Fibroblast of the conjunctiva (primary cell): Measurements from ENCODE around the gene BCL7A.
A peak's percentile ranks its signal among the peaks of the same experiment; 100 is the strongest.
"Not testable (repeated sequence)": the region's sequence is repeated elsewhere in the genome, so short reads cannot be mapped to it uniquely, and the experiment has no call there.

Source experiments
- DNase-seq: peaks from one replicate; pipeline ENCODE4 v3.0.0-alpha.2; 2010; ENCODE audit warnings: low read depth

Gene BCL7A

GRCh38 chr12:122021822-122022392 lies at the start of gene BCL7A:
BCL7A (plus strand) TSS chr12:122021884; CDS start chr12:122022092, 208 bp downstream.
- DNase-seq, result peak; percentile 49

DNA sequence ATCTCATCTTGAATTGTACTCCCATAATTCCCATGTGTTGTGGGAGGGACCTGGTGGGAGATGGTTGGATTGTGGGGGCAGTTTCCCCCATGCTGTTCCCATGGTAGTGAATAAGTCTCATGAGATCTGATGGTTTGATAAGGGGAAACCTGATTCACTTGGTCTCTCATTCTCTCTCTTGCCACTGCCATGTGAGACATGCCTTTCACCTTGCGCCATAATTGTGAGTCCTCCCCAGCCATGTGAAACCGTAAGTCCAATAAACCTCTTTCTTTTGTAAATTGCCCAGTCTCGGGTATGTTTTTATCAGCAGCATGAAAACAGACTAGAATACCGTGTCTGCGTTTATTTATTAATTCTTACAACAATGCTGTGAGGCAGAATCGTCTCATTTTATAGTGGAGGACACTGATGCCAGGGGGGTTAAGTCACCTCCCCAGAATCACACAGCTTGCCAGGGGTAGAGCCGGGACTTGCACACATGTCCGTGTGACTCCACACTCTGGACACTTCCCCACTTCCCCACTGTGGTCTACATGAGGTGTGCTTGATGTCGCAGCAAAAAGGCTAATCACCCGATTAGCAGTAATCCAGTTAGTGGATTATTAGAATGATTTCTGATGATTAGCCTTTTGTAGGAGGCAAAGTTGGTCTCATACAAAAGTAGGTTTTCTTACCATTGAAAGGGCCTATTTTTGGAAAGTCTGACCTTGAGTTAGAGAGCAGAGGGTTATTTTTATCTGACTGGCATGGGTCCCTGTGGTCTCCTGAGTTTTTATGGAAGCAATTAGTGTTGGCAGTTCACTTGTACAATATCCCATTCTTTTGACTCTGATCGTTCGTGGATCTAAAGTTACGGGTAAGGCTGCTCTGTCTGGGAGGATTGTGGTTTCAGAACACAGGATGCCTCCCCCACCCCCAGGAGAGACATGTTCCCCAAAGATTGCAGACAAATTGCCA lies 47.4 kb upstream of the BCL7A start:
- no peak for DNase-seq

DNA sequence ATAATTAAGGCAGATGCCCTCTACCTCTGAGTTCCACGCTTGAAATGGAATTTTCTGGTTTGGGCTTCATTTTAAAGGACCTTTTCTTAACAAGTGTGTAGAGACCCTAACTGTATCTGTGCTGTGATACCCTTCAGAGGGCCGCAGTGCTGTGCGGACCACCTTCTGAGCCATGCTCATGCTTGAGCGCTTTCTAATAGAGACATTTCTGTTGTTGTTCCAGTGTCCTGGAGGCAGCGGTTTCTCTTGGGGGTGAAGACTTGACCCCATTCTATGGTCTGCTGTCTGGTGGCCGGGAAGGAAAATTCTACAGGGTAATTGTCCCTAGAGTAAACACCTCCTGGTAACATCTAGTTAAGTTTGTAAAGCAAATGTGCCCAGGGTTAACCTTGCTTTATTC lies 46.7 kb upstream of the BCL7A start:
- no peak for DNase-seq

GRCh38 chr12:121976950-121977349 lies 44.7 kb upstream of the BCL7A start:
- DNase-seq, result no peak

GRCh38 chr12:121980191-121980891 lies 41.3 kb upstream of the BCL7A start:
- no peak for DNase-seq

DNA sequence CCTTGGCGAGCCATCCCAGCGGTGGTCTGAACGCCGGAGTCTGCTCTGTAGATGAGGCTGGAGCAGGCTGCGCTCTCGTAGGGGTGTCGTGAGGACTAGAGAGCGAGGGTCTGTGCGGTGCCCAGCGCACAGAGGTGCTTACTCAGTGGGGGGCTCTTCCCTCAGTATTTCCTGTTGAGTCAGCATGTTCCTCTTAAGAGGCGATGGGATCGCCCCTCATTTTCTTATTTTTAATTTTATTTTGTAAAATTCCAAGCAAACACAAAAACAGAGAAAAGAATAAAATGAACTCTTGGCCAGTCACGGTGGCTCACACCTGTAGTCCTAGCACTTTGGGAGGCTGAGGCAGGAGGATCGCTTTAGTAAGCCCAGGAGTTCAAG lies 40.8 kb upstream of the BCL7A start:
- no peak for DNase-seq

GRCh38 chr12:121981456-121981855 lies 40.2 kb upstream of the BCL7A start:
- no peak for DNase-seq

DNA sequence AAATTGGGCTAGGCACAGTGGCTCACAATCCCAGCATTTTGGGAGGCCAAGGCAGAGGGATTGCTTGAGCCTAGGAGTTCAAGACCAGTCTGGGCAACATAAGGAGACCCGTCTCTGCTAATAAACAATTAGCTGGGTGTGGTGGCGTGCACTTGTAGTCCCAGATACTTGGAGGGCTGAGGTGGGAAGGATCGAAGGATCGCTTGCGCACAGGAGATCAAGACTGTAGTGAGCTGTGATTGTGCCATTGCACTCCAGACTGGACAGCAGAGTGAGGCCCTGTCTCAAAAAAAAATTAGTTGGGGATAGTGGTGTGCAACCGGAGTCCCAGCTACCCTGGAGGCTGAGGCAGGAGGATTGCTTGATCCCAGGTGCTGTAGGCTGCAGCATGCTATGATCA lies 38.7 kb upstream of the BCL7A start:
- no peak for DNase-seq

DNA sequence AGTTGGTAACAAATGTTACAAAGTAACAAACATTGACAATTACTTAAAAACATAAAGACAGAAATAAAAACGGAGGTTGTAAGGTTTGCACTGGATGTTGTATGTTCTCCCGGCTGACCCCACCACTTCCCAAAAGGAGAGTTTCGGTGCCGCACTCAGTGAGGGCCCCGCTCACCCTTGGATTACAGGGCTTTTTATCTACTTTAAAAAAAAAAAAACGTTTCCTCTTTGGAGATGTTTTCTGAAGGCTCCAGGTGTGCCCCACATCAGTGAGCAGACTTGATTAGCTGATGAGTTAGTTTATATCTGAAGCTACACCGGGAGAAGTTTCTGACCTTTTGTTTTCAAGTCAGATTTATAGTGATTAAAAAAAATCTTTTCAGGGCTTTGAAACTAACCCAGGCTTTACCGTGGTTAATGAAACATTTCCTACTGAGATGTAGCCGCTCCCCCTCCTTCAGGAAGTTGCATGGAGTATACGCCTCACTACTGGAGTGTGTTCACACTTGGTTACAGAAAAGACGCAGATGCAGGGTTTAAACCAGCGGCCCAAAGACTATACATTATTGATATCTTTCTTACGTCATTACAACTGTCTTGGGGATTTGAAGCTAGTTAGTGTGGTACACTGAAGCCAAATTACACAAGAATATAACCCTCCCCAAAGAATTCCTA lies 38.0 kb upstream of the BCL7A start:
- no peak for DNase-seq

DNA sequence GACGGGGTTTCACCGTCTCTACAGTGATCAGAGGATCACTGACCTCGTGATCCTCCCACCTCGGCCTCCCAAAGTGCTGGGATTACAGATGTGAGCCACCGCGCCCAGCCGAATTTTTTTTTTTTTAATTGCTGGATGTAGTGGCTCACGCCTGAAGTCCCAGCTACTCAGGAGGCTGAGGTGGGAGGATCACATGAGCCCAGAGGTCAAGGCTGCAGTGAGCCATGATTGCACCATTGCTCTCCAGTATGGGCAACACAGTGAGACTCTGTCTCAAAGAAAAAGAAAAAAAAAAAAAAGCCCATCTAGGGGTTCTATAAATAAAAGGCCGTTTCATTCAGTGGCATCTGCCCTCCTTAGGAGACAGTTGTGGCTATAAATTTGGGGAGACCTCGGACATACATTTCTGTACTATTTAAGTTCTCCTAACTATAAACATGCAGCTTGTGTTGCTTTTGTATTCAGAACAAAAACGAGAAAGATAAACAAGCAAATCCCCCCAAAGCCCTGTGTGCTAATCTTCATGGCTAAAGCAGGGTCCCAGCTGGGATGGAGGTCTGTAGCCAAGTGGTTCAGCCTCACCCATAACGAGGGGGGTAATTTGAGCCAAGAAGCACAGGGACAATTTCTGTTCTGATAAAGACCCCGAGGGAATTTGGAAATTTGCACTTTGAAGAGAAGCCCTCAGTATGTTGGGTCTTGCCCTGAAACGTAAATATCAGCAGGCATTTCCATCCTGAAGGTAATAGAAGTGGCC lies 35.0 kb upstream of the BCL7A start:
- DNase-seq, result no peak

DNA sequence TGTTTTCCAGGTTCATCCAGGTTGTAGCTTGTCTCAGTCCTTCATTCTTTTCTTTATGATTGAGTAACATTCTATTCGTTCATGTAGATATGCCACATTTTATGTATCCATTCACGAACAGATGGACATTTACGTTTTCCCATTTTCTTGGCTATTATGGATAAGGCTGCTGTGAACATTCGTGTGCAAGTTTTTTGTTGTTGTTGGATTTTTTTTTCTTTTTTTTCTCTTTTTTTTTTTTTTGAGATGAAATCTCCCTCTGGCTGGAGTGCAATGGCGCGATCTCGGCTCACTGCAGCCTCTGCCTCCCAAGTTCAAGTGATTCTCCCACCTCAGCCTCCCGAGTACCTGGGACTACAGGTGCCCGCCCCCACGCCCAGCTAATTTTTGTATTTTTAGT lies 33.2 kb upstream of the BCL7A start:
- DNase-seq, result not testable (repeated sequence)

DNA sequence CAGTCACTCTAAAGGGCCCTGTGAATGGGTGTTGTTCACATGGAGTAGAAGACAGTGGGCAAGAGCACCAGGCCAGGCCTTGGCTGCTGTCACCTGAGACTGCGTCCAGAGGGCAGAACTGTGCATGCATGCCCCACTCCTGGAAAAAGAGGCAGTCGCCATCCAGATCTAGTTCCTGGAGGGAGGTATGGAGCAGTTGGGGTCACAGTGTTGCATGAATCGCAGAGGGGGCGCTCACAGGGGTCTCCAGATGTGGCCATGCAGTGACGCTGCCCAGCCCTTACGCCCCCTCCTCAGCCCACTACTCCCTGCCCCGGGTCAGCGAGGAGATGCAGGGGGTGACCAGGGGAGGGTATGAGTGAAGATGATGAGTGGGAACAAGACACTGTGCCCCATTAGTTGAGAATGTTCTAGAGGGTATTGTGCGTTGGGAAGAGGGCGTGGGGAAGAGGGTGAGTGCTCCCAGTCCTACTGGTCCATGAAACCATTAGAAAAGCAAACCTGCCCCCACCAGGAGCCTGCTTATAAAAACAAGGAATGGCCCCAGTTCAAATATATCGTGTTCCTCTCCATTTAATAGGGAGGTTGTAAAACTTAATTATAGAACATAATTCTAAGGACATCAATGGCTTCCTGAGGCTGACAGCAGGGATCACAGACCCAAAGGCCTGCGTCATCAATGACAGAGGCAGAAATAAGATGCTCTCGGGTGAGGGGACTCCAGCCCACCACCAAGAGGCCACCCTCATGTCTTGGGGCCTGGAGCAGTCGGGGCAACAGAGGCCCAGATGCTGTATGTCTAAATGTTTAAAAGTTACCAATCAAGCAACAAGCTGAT lies 32.2 kb upstream of the BCL7A start:
- no peak for DNase-seq

GRCh38 chr12:121990114-121990647 lies 31.5 kb upstream of the BCL7A start:
- DNase-seq, result no peak

- no peak for DNase-seq
Observed at GRCh38 chr12:121990692-121991603, 30.7 kb upstream of the BCL7A start.

DNA sequence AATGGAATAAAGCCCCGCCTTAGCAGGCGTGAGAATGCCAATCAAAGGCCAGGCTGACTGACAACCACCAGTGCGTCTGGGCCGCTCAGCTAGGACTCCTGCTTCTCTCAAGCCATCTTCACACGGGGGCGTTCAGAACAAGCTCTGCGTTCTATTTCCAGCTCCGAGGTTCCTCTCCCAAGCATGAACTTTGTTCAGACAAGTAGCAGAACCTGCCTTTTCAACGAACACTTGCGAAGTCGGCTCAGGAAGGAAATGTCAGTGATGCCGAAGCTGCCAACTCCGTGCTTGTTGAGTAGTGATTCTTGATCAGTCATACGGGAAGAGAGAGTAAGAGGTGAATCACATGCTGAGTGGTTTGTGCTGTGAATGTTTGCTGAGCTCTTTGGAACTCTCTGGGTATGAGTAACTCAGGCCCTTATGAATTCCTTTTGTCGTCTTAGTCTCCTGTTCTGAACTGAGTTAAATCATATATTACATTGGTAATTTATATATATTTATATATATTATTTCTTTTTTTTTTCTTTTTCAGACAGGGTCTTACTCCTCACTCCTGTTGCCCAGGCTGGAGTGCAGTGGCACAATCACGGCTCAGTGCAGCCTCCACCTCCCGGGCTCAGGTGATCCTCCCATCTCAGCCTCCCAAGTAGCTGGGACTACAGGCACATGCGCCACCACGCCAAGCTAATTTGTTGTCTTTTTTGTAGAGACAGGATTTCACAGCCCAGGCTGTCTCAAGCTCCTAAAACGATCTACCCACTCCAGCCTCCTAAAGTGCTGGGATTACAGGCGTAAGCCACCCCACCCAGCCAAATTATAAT lies 29.4 kb upstream of the BCL7A start:
- peak; percentile 76 for DNase-seq

GRCh38 chr12:121996050-121996944 lies 25.4 kb upstream of the BCL7A start:
- no peak for DNase-seq

- no peak for DNase-seq
Observed at GRCh38 chr12:121996945-121997612, 24.6 kb upstream of the BCL7A start.
